Mesenchymal stem cell (in vitro differentiated cells and primary cell): ENCODE data around the gene GIGYF2.

Source experiments
- DNase-seq: peaks from one replicate; pipeline ENCODE4 v3.0.0-alpha.2; 2013
- H2AFZ ChIP-seq: one replicate; pipeline ENCODE4 v1.6.1; 2013; ENCODE audit warnings: low read depth, mild to moderate bottlenecking, control low read depth, inconsistent platforms, low read length, moderate library complexity
- H2AK5ac ChIP-seq: 2 replicates; pipeline ENCODE4 v1.6.1; 2013; ENCODE audit warnings: low read length, moderate library complexity, mild to moderate bottlenecking, inconsistent platforms; ENCODE audit not compliant: severe bottlenecking
- H2BK120ac ChIP-seq: one replicate; pipeline ENCODE4 v1.6.1; 2013; ENCODE audit warnings: low read depth, mild to moderate bottlenecking, inconsistent platforms, low read length, moderate library complexity
- H2BK12ac ChIP-seq, 2 experiments: one replicate each; pipeline ENCODE4 v1.6.1; 2013; ENCODE audit warnings: inconsistent platforms in 2 of 2, low read length in 2 of 2, mild to moderate bottlenecking in 2 of 2, moderate library complexity in 2 of 2, control low read depth in 1 of 2
- H2BK15ac ChIP-seq: one replicate; pipeline ENCODE4 v1.6.1; 2013; ENCODE audit warnings: mild to moderate bottlenecking, low read depth, inconsistent platforms; ENCODE audit not compliant: poor library complexity, severe bottlenecking
- H2BK5ac ChIP-seq: 2 replicates; pipeline ENCODE4 v1.6.1; 2013; ENCODE audit warnings: low read depth, mild to moderate bottlenecking, low read length, control low read depth, inconsistent platforms; ENCODE audit not compliant: poor library complexity, severe bottlenecking
- H3K14ac ChIP-seq, 2 experiments: one replicate each; pipeline ENCODE4 v1.6.1; 2013; ENCODE audit warnings: inconsistent platforms in 2 of 2, low read length in 2 of 2, control low read depth in 1 of 2, mild to moderate bottlenecking in 1 of 2, moderate library complexity in 1 of 2
- H3K18ac ChIP-seq, 2 experiments: one replicate each; pipeline ENCODE4 v1.6.1; 2013; ENCODE audit warnings: inconsistent platforms in 2 of 2, low read length in 2 of 2, control low read depth in 1 of 2, low read depth in 1 of 2, mild to moderate bottlenecking in 1 of 2
- H3K23ac ChIP-seq, 2 experiments: one replicate each; pipeline ENCODE4 v1.6.1; 2013; ENCODE audit warnings: inconsistent platforms in 2 of 2, low read length in 2 of 2, mild to moderate bottlenecking in 2 of 2, moderate library complexity in 2 of 2, control low read depth in 1 of 2
- H3K27ac ChIP-seq: 2 replicates; pipeline ENCODE4 v1.5.1; 2013; ENCODE audit warnings: mild to moderate bottlenecking, moderate library complexity, low read length, control low read depth, inconsistent platforms; ENCODE audit not compliant: poor library complexity, severe bottlenecking
- H3K27me3 ChIP-seq, 2 experiments: 2 replicates each; pipeline versions ENCODE4 v1.6.1 to v1.7.0; 2013; ENCODE audit warnings: low read length in 2 of 2, mild to moderate bottlenecking in 2 of 2, moderate library complexity in 2 of 2, control low read depth in 1 of 2, inconsistent platforms in 1 of 2; ENCODE audit not compliant: control insufficient read depth in 1 of 2, insufficient read depth in 1 of 2
- H3K36me3 ChIP-seq, 2 experiments: 2 replicates each; pipeline versions ENCODE4 v1.6.1 to v1.7.0; 2013; ENCODE audit warnings: low read length in 2 of 2, control low read depth in 1 of 2, inconsistent platforms in 1 of 2, low read depth in 1 of 2, mild to moderate bottlenecking in 1 of 2; ENCODE audit not compliant: insufficient read depth in 2 of 2, control insufficient read depth in 1 of 2
- H3K4ac ChIP-seq, 2 experiments: one replicate each; pipeline ENCODE4 v1.6.1; 2013; ENCODE audit warnings: inconsistent platforms in 2 of 2, low read length in 2 of 2, mild to moderate bottlenecking in 2 of 2, moderate library complexity in 2 of 2, control low read depth in 1 of 2, low read depth in 1 of 2
- H3K4me1 ChIP-seq: 2 replicates; pipeline ENCODE4 v1.6.1; 2013; ENCODE audit warnings: low read depth, low read length, control low read depth; ENCODE audit not compliant: control insufficient read depth, insufficient read depth
- H3K4me2 ChIP-seq: 2 replicates; pipeline ENCODE4 v1.6.1; 2013; ENCODE audit warnings: low read length, mild to moderate bottlenecking, inconsistent platforms; ENCODE audit not compliant: poor library complexity, severe bottlenecking
- H3K4me3 ChIP-seq, 2 experiments: 2 replicates each; pipeline versions ENCODE4 v1.5.1 to v1.7.0; 2013; ENCODE audit warnings: low read length in 2 of 2, mild to moderate bottlenecking in 2 of 2, control low read depth in 1 of 2, low read depth in 1 of 2; ENCODE audit not compliant: insufficient read depth in 1 of 2
- H3K79me1 ChIP-seq: replicated peaks from 2 replicates; pipeline ENCODE4 v1.6.1; 2013; ENCODE audit warnings: mild to moderate bottlenecking, control low read depth, low read length, inconsistent platforms; ENCODE audit not compliant: poor library complexity, severe bottlenecking
- H3K9ac ChIP-seq: 2 replicates; pipeline ENCODE4 v1.7.0; 2013; ENCODE audit warnings: mild to moderate bottlenecking, low read length, moderate library complexity
- H3K9me3 ChIP-seq: 2 replicates; pipeline ENCODE4 v1.7.0; 2013; ENCODE audit warnings: mild to moderate bottlenecking, low read length; ENCODE audit not compliant: control insufficient read depth
- H4K8ac ChIP-seq: one replicate; pipeline ENCODE4 v1.6.1; 2013; ENCODE audit warnings: inconsistent platforms, mild to moderate bottlenecking, low read length, moderate library complexity
- H4K91ac ChIP-seq: one replicate; pipeline ENCODE4 v1.6.1; 2013; ENCODE audit warnings: mild to moderate bottlenecking, low read length, inconsistent platforms
- WGBS: methylation state at CpG from one replicate; pipeline ENCODE4 v1.1.7; 2013; ENCODE audit warnings: mixed read lengths; 5-methylcytosine and 5-hydroxymethylcytosine counted together

Gene GIGYF2

DNA sequence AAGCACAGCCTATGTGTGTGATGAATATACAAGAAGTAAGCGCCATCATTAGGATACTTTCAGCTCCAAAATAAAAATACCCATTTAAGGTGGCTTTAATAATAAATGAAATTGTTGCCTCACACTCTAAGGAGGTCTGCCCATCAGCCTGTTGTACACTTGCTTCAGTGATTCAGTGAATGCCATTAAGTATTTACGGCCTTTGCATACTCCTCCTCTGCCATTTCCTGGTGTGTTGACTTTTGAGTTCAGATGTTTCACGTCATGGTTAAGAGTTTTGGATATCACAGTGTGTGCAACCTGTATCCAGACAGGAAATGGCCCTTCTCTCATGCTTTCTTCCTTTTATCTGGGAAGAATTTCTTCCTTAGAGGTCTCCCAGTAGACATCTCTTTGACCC, 134.4 kb downstream of the GIGYF2 start:
- H3K27ac ChIP-seq = peak overlapping the region; percentile 68
- no peak overlapping the region for H2BK12ac ChIP-seq
- WGBS = 62% methylated on average over 2 of the region's 3 CpGs
- no peaks in the 10 kb centered on the region for H3K27me3 ChIP-seq
- H3K4me2 ChIP-seq = no peak overlapping the region
- DNase-seq = no peak
- no peak overlapping the region for H2BK5ac ChIP-seq
- no peak overlapping the region for H3K18ac ChIP-seq
- H3K23ac ChIP-seq = no peak overlapping the region
- no peak overlapping the region for H2AK5ac ChIP-seq
- no peaks in the 10 kb centered on the region for H3K9me3 ChIP-seq
- no peak overlapping the region for H3K9ac ChIP-seq
- H2BK15ac ChIP-seq = no peak overlapping the region
- no peak overlapping the region for H4K91ac ChIP-seq
- no peak overlapping the region for H2AFZ ChIP-seq
- H3K4ac ChIP-seq = no peak overlapping the region
- peaks cover 33% of the 10 kb centered on the region for H3K79me1 ChIP-seq
- no peak overlapping the region for H3K4me3 ChIP-seq
- H4K8ac ChIP-seq = no peak overlapping the region
- H2BK120ac ChIP-seq = no peak overlapping the region
- peaks cover 17 to 74% of the 10 kb centered on the region in 2 experiments for H3K36me3 ChIP-seq
- H3K14ac ChIP-seq = no peak overlapping the region
- peaks cover 2% of the 10 kb centered on the region for H3K4me1 ChIP-seq

DNA sequence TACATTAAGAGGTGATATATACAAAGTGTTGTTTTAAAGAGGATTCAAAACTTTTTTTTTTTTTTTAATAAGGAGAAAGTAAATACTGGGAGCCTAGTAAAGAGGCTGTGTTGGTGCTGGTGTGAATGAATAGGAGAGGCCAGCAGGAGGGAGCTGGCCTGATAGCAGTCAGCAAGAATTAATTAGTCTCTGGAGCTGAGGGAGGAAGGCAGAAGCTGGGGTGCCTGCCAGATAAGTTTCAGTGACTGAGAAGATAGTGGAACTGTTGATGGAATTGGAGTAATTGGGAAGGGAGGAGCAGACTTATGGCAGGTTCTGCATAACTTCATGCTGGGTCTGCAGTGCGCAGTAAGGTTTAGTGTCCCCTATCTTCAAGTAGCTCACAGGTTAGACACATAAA, 136.7 kb downstream of the GIGYF2 start:
- DNase-seq = no peak
- Histone ChIP-seq H2BK12ac (no peak overlapping the region), H3K14ac (no peak overlapping the region), H3K27ac (no peak overlapping the region), H4K8ac (no peak overlapping the region), H2BK5ac (no peak overlapping the region), H3K18ac (no peak overlapping the region), H3K4me3 (no peak overlapping the region), H2BK120ac (no peak overlapping the region), H3K36me3 (peaks cover 21 to 77% of the 10 kb centered on the region in 2 experiments), H2AFZ (no peak overlapping the region), H2BK15ac (no peak overlapping the region), H3K9me3 (no peaks in the 10 kb centered on the region), H4K91ac (no peak overlapping the region), H3K27me3 (no peaks in the 10 kb centered on the region), H3K79me1 (peaks cover 28% of the 10 kb centered on the region), H3K4ac (no peak overlapping the region), H3K9ac (no peak overlapping the region), H3K4me1 (peaks cover 6% of the 10 kb centered on the region), H2AK5ac (no peak overlapping the region), H3K23ac (no peak overlapping the region), H3K4me2 (no peak overlapping the region)
- WGBS = 100% methylated on average over 1 of the region's 1 CpG

DNA sequence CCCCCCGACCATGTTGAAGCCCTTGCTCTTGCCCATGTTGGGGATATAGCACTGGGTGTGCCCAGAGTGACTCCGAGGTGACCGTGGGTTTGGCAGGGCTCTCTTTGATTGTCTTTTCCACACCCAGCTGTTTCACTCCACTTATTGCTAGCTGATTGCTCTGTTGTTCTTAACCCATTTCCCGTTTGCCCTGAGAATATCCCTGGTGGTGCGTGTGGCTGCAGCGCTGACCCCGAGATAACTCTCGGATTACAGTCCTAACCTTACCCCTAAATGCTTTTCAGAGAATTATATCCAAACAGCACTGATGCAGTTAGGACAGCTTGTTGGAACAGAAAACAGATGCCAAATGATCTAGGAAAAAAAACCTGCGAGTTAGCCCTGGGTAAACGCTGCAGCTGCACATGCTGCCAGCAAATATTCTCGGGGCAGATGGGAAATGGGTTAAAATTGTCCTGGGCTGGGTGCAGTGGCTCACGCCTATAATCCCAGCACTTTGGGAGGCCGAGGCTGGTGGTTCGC, 138.6 kb downstream of the GIGYF2 start:
- Histone ChIP-seq H3K4ac (no peak overlapping the region), H3K4me3 (no peak overlapping the region), H2BK120ac (no peak overlapping the region), H2AFZ (no peak overlapping the region), H3K27me3 (no peaks in the 10 kb centered on the region), H3K4me2 (no peak overlapping the region), H3K9ac (no peak overlapping the region), H3K18ac (no peak overlapping the region), H3K14ac (no peak overlapping the region), H4K91ac (no peak overlapping the region), H2BK12ac (no peak overlapping the region), H4K8ac (no peak overlapping the region), H3K79me1 (peaks cover 27% of the 10 kb centered on the region), H3K27ac (no peak overlapping the region), H3K4me1 (peaks cover 6% of the 10 kb centered on the region), H3K23ac (peak overlapping the region in 1 of 2 experiments; percentile 42), H2AK5ac (peak overlapping the region; percentile 16), H3K9me3 (no peaks in the 10 kb centered on the region), H2BK15ac (no peak overlapping the region), H2BK5ac (no peak overlapping the region), H3K36me3 (peaks cover 24 to 78% of the 10 kb centered on the region in 2 experiments)
- 84% methylated on average over 11 of the region's 14 CpGs for WGBS
- no peak for DNase-seq

DNA sequence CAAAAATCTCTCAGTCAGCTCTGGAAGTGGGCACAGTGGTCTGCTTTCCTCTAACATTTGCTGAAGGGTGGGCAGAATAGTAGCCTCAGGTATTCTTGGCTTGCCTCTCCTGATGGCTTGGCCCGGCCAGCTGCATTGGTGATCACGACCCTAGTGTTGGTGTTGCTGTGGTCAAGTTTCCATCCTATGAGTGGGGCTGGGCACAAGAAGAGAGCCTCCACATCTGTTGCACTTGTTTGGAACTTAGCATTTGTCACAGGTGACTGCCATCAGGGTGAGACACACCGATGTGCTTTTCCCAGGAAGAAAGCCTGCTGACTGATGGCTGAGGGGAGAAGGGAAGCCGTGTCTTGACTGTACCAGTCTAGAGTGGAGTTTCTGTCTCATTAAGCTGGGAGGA, 139.8 kb downstream of the GIGYF2 start:
- peak overlapping the region in 1 of 2 experiments; percentile 64 for H3K23ac ChIP-seq
- no peak overlapping the region for H2BK120ac ChIP-seq
- peaks cover 6% of the 10 kb centered on the region for H3K4me1 ChIP-seq
- H3K36me3 ChIP-seq = peaks cover 26 to 78% of the 10 kb centered on the region in 2 experiments
- H3K4me3 ChIP-seq = no peak overlapping the region
- H3K9ac ChIP-seq = no peak overlapping the region
- H2AFZ ChIP-seq = no peak overlapping the region
- H3K4me2 ChIP-seq = no peak overlapping the region
- no peak overlapping the region for H4K91ac ChIP-seq
- H3K79me1 ChIP-seq = peaks cover 31% of the 10 kb centered on the region
- no peak overlapping the region for H2BK15ac ChIP-seq
- WGBS = over 99% methylated on average over 4 of the region's 4 CpGs
- no peak overlapping the region for H4K8ac ChIP-seq
- no peaks in the 10 kb centered on the region for H3K9me3 ChIP-seq
- no peak overlapping the region for H3K4ac ChIP-seq
- no peak overlapping the region for H3K18ac ChIP-seq
- H3K27me3 ChIP-seq = no peaks in the 10 kb centered on the region
- DNase-seq = no peak
- no peak overlapping the region for H2BK5ac ChIP-seq
- no peak overlapping the region for H2AK5ac ChIP-seq
- no peak overlapping the region for H3K14ac ChIP-seq
- no peak overlapping the region for H3K27ac ChIP-seq
- no peak overlapping the region for H2BK12ac ChIP-seq
